NCI-H82 treated with DMSO at 0.1 percent for 48 hours (cell line): ENCODE results near the gene YARS1.
A peak's percentile ranks its signal among the peaks of the same experiment; 100 is the strongest.

Experiments used
- DNase-seq: peaks from one replicate; lab custom pipeline; 2025; ENCODE audit not compliant: unreplicated experiment; lab: John Stamatoyannopoulos, UW

YARS1 gene

DNA sequence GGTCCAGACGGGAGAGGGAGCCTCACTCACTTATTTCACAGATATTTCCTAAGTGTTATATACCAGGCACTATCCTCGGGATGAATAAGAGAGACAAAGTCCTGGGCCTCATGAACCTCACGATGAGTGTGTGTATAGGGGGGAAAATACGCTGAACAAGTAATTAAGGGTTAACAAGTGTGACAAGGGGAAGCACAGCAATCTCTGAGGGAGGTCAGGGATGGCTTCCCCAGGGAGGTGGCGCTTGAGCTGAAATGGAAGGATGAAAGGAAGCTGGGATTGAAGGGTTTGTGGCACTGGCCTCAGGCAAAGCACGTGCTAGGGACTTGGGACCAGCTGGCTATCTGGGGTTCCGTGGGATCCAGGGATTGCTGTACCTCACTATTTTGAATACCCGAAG is 68.2 kb downstream of the YARS1 start:
- DNase-seq, result no peak

DNA sequence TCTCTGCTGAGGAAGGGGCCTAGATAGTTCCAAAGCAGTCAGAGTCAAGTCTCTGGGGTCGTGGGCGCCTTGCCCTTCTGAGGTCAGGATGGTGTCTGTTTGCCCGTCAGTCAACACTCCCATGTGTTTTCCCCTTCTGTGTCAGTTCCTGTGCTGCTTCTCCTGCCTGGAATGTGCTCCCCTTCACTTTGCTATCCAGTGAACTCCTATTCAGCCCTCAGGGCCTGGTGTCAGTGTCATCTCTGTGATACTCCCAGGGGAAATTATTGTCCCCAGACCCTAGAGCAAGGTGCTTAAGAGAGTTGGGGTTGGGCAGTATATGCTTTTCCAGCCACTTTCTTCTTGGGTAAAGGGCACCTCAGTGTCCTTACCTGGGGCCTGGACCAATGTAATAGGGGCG is 68.8 kb downstream of the YARS1 start:
- no peak for DNase-seq

DNA sequence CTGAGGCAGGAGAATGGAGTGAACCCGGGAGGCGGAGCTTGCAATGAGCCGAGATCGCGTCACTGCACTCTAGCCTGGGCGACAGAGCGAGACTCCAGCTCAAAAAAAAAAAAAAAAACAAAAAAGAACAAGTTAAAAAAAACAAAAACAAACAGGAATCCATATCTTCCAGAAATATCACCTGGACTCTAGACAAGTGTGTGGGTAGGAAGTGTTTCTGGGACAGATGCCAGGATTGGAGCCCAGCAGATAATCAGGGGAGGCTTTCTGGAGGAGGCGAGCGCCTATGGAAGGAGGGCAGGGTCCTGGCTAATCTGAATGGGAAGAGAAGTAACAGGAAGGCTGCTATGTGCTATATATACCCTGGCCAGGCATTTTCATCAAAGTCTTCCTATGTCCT is 71.0 kb downstream of the YARS1 start:
- no peak for DNase-seq

DNA sequence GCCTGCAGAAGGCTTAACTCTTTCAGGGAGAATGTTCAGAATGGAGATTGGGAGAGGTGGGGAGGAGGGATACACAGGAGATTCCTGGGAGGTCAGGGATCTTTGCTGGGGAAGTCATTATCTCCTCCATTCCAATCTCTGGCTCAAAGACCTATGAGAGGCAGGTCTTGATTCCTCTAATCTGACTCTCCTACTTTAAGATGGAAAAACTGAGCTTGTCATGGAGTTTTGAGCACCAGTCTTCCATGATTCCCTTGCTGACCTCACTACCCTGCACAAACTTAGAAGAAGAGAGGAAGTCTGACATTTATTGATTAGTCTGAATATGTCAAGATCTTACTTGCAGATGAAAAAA is 73.1 kb downstream of the YARS1 start:
- DNase-seq, result no peak

DNA sequence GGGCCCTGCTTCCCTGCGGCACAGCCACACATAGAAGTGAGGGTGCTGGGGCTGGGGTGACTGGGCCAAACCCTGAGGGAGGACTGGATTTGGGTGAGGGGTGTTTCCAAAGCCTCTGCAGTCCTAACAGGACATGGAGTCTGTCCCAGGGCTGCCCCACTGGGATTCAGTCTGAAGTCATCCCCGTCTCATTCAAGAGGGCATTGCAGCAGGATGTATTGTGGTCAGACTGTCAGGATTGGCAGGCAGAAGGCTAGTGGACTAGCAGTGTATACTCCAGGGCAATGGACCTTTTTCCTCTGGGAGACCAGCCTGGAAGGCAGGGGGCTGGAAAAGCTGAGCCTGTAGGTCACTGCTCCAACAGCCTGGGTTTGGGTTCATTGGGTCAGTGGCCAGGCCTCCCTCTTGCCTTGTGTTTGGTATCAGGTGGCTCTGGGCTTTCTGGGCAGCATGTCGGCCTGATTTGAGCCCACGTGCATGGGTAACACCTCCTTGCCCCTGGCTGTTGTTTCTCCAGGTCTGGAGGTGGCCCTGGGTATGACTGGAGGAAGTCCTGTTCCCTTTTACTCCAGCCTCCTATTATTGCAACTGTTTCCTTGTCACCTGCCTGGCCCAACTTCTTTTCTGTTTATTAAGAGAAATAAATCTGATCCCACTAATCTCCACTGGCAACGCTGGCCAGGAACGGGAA is 73.6 kb downstream of the YARS1 start:
- DNase-seq, result peak; percentile 47

DNA sequence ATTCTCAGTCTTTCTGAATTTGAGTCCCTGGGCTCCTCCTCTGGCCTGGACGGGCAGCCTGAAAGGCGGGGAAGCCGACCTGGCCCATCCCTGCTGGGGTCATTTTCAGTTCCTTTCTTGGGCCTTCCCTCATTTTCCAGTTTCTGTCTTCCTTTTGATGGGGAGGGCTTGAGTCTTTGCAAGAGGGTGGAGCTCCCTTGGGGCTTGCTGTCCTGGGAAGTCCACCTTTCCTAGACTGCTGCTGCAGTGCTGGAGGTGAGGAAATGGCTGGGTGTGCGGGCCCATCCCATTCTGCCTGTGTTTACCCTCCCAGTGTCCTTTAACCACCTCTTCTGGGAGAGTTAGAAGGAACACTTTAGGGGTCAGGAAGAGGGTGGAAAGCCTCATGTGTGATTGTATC is 74.2 kb downstream of the YARS1 start:
- no peak for DNase-seq

DNA sequence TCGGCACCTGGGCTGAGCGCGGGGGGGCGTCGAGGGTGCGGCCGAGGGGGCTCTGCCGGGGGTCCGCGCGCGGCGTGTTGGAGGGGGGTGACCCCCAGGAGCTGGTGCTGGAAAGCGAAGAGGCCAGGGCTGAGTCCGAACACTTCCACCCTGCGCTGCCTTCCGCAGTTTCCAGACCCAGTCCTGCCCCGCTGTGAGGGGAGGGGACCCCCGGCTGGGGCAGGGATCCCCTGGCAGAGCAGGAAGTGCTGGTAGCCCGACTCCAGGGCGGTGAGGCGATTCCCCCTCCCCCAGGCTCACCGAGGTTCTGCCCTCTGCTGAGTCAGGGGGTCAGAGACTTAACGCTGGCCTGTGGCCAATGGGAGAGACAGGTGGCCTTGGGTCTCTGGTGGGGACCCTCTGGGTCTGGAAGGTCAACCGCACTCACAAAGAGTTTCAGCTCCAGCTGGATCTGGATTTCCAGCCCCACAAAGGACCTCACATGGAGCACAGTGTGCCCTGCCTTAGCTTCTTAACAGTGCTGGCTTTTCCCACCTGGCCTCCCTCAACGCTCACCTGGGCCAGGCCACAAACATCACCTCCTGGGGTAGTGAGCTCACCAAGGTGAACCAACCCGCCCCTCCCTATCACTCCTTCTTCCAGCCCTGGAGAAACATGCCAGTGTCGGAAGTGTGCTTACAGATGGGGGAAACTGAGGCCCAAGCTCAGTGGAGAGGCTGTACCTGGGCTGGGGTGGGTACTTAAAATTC is 74.8 kb downstream of the YARS1 start:
- DNase-seq, result no peak

DNA sequence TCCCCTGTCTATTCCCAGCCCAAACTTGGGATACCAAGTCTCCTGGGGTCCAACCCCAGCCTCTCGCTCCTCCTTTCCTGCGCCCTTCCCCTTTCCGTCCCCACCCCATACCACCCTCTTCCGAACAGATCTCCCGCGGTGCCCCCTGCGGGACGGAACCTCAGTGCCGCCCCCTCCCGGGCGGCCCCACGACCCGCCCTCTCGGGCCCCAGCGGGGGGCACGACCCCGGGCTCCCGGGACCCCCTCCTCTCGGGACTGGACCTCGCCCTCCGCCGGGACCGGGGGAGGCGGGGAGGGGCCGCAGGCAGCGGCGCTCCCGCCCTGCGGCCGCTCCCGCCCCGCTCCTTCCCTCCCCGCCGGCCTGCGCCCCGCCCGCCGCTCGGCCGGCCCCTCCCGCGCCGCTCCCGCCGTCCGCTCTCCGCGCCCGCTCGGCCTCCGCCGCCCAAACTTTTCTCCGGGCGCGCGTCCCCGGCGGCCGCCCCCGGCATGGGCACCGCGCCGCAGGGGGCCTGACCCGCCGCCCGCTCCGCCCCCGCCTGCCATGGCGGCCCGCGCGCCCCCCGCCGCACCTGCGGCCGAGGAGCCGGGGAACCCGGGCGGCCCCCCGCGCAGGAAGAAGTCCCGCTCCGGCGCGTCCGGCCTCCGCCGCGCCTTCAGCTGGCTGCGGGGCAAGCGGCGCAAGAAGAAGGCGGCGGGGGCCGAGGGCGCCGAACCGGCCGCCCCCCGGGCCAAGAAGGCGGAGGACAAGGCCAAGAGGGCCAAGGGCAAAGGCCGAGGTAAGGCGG is 75.6 kb downstream of the YARS1 start:
- no peak for DNase-seq

DNA sequence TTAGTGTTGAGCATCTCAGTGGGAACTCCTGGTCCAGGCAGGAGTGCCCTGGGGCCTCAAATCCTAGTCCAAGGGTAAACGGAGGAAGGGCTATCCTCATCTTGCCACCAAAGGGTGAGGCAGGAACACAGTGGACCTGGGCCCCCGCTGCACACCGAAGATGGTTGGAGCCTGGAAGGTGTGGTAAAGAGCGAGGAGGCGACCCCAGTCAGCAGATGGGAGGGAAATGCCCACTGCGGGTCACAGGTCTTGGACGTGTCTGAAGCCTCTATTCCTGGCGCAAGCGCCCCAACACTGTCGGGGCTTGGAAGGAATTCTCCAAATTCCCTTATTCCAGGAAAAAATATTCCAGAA is 76.1 kb downstream of the YARS1 start:
- DNase-seq, result no peak

DNA sequence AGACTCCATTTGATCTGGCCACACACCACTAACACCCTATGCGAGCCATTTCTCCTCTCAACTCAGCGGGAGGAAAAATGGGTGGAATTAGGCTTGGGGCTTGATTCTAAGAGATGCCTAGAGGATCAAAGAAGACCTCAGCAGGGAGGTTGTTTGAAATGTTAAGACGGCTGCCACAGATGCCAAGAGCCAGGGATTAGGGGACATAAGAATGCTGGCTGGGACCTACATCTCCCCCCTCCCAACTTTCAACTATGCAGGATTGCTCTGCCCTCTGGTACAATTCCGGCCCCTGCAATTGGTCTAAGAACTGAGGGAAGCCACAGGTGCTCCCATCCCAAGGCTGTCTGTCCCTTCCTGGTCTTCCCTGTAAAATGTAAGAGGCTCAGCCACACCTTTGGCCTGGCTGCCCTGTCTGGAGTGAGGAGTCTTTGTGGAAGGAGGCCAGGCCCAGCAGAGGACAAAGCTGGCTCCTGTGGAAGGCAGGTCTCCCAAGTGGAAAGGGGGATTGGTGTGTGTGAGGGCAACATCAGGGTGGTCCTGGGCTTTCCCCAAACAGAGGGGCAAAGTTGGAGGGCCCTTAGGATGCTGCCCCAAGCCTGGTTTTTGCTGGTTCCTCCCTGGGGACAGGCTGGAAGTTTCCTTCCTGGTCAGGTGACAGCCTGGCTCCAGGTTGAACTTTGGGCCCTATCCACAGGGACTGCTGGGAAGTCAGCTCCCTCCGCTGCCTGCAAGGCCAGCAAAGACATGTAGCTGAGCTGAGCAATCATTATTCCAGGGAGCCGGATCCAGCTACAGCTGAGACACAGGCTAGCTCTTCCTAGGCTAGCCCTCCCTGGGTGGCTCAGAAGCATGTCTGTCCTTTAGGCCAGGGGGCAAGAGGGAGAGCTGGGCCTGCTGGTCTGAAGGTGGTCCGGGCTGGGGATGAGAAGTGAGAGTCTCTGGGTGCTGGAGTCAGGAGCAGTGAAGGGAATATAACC is 80.1 kb downstream of the YARS1 start:
- no peak for DNase-seq

DNA sequence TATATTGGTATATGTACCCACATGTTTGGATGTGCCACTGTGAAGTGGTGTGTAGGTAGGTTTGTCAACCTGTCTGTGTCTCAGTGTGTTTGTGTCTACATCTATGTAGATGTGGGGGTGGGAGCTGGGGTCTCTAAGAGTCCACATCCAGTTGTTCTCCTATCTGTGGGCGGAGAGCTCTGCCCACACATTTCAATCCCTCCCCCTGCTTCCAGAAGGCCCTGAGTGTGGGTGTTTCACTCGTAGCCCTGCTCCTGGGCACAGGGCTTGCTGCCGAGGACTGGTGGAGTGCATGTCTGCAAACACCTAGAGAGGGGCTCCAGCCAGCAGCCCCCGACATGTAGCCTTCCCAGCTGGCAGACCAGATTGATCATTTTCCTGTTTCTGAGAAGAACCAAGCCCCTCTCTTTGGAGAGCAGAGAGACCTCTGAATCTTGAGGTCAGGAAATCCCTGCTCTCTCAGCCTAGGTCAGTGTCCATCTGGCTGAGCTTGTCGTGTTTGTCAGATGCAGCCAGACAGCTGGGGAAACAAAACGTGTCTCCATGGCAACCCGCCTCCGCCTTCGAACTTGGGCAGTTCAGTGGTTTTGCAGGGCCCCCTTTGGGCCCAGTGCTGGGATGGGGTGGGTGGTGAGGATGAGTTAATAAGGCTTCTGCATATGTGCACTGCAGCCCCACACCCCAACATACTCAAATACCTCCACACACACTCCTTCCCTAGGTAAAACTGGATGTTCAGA is 83.4 kb downstream of the YARS1 start:
- no peak for DNase-seq

DNA sequence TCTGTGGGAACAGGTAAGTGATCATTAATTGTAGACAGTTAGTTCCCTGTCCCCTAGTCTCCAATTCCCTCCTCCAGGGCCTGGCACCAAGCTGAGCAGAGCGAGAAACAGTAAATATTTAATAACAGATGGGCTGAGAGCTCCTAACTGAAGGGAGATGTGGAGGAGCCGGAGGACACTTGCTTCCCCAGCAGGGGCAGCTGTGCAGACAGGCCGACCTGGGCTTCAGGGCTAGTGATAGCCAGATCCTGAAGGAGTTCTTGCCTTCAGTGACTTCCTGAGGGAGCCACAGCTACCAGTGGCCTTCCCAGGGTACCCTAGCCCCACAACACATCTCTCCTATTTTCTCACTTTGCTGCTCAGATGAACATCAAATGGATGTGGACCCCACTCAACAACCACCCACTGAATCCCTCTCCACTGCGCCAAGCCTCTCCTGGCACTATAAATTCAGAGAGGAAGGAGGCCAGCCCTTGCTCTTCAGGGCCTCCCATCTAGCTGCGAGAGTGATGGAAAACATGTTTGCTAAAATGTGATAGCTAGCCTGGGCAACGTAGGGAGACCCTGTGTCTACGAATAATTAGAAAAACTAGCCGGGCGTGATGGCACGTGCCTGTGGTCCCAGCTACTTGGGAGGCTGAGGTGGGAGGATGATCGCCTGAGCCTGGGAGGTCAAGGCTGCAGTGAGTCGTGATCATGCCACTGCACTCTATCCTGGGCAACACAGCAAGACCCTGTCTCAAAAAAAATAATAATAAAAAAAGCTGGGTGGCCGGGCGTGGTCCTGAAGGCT is 87.7 kb downstream of the YARS1 start:
- no peak for DNase-seq

DNA sequence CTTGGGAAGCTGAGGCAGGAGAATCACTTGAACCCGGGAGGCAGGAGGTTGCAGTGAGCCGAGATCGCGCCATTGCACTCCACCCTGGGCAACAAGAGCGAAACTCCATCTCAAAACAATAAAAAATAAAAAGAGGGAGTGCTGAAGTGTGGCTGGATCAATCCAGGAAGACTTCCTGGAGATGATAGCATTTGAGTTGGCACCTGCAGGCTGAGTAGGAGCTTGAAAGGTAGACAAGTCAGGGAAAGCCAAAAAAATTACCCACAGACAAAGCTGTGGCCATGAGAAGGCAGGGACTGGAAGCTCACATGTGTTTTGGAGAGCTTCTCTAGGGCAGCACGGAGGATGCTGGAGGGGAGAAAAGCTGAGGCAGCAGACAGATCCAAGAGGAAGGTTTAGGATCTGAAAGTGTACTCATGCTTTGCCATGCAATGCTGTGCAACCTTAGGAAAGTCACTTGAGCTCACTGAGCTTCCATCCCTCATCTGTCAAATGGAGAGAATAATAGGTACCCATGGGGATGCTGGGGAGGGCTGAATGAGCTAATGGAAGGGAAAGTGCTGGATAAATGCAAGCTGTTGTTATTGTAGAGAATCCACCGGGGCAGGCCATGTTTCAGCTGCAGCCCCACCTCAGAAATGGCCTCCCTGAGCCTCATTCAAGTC is 88.6 kb downstream of the YARS1 start:
- DNase-seq, result no peak

DNA sequence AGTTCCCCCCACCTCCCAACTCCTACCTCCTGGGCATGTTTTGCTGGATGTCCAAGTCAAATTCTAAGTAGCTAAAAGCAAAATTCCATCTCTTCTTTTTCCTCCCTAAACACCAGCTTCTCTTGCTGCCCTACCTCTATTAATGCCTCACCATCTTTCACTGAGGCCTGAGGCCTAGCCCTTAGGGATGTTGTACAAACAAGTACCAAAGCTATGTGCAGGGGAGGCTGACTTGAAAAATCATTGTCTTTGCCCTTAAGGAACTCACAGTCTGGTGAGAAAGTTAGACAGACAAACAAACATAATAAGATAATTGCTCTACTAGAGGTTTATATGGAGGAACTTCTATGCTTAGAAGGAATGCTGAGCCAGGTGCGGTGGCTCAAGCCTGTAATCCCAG is 89.3 kb downstream of the YARS1 start:
- no peak for DNase-seq

DNA sequence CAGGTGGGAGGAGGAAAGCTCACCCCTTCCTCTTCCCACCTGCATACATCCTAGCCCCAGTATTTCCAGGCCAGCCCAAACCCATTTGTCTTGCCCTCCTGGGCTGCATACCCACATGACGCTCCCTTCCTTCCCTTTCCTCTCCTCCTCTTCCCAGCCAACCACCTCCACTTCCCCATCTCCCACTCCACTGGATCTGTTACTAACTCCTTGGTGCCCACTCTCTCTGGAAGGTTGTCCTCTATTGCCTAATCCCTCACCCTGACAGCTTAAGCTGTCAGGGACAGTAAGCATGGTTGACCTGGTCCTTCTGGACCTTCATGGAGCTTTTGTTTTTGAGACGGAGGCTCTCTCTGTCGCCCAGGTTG is 91.6 kb downstream of the YARS1 start:
- no peak for DNase-seq
